Measurements from ENCODE around the gene DCAF16.
"Not testable (repeated sequence)": the region's sequence is repeated elsewhere in the genome, so short reads cannot be mapped to it uniquely, and the experiment has no call there.

The DCAF16 gene

DNA sequence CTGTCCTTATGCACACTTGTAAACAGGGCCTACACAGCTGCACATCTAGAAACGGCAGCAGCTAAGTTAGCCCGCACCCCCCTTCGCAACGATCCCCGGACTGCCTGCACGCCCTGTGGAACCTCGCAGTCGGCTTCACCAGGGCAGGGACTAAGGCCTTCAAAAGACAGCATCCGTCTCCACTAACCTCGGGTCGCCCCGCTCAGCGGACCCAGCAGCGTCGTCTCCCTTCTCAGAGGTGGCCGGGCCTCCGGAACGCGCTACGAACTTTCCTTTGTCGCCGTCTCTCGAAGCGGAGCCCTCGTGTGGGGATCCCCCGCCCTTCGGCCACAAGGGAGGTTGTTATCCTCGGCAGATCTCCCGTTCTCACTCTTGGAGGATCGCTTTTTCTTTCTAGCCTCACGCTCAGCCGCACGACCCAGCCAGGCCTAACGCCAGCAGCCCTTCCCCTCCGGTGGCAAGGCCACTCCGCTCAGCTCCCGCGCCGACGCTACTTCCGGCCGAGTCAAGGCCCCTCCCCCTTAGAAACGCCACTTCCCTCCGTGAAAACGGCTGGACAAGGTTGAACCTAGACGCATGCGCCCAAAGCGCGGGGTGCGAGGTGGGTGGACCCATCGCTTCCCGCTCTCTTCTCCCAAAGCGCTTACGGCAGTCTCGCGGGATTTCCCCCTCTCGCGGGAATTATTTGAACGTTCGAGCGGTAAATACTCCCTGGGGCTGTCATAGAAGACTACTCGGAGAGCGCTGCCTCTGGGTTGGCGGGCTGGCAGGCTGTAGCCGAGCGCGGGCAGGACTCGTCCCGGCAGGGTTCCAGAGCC is at the start of gene DCAF16, which contains the start of gene NCAPG:
DCAF16 (minus strand) TSS at position 498 of the 818 bp plus-strand sequence. CDS start 6,616 bp downstream, outside the sequence.
NCAPG (plus strand) TSS at position 720 of the 818 bp plus-strand sequence. CDS start 99 bp downstream, outside the sequence.
- peak; percentile 96 to 99 (median 99) for DNase-seq (ENCODE audit: low read depth in 4 of 4, low spot score in 1 of 4)

DNA sequence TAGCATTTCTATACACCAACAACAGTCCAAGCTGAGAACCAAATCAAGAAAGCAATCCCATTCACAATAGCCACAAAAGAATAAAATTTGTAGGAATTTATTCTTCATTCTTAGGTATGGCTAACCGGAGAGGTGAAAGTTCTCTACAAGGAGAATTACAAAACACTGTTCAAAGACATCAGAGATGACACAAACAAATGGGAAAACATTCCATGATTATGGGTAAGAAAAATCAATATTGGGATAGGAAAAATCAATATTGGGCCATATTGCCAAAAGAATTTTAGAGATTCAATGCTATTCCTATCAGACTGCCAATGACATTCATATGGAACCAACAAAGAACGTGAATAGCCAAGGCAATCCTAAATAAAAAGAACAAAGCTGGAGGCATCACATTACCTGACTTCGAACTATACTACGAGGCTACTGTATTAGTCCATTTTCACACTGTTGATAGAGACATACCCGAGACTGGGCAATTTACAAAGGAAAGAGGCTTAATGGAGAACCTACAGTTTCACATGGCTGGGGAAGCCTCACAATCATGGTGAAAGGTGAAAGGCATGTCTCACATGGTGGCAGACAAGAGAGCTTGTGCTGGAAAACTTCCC is 49.3 kb upstream of the DCAF16 start:
- DNase-seq (ENCODE audit: low read depth in 4 of 4, low spot score in 1 of 4): no peak

DNA sequence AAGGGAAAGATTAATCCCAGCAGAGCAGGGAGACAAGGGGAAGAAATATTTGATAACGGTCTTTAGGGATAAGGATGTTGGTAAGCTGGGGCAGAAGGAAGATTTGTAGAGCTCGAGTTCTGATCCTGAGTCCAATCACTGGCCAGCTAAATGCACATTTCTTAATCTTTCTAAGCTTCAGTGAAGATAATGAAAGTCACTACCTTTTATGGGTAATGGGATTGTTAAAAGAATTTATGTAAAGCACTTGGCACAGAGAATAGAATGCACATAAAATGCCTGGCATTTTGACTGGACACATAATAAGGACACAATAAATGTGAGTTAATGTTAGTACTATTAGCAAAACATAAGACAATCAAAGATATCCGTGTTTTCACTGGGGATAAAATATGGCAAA is 43.5 kb upstream of the DCAF16 start:
- no peak for DNase-seq (ENCODE audit: low read depth in 4 of 4, low spot score in 1 of 4)

DNA sequence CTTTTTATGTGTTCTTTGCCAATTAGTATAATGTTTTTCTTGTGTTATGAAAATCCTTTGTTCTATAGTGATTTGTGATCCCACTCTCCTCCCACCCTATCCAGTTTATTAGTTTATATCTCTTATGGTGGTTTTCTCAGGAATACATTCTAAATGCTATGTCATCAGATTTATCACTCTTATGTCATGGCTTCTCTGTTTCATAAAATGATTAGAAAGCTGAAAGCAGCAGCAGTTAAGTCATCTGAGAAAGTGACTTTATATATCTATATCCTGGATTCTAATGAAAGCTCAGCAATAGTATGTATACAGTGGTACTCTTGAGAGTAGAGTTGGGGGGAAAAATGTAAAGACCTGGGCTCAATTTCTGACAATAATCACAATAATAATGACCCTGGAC is 41.4 kb upstream of the DCAF16 start:
- no peak for DNase-seq (ENCODE audit: low read depth in 4 of 4, low spot score in 1 of 4)

DNA sequence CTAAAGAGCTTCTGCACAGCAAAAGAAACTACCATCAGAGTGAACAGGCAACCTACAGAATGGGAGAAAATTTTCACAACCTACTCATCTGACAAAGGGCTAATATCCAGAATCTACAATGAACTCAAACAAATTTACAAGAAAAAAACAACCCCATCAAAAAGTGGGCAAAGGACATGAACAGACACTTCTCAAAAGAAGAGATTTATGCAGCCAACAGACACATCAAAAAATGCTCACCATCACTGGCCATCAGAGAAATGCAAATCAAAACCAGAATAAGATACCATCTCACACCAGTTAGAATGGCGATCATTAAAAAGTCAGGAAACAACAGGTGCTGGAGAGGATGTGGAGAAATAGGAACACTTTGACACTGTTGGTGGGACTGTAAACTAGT is 39.7 kb upstream of the DCAF16 start:
- DNase-seq (ENCODE audit: low read depth in 4 of 4, low spot score in 1 of 4): not testable (repeated sequence)

DNA sequence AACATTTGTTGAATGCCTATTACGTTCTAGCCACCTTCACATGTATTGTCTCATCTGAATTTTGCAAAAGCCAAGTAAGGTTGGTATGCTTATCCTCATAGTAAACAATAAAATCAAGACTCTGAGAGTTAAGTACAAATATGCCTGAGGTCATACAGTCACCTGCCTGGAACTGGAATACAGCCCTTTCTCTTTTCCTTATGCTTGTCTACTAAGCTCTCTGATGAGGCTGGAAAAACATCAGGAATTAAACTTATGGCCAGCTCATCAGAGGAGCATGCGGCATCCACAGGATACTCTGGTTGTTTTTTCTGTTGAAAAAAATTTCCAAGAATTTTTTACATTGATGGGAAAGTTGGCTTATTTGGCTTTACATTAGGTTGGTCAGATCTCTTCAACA is 35.7 kb upstream of the DCAF16 start:
- no peak for DNase-seq (ENCODE audit: low read depth in 4 of 4, low spot score in 1 of 4)

DNA sequence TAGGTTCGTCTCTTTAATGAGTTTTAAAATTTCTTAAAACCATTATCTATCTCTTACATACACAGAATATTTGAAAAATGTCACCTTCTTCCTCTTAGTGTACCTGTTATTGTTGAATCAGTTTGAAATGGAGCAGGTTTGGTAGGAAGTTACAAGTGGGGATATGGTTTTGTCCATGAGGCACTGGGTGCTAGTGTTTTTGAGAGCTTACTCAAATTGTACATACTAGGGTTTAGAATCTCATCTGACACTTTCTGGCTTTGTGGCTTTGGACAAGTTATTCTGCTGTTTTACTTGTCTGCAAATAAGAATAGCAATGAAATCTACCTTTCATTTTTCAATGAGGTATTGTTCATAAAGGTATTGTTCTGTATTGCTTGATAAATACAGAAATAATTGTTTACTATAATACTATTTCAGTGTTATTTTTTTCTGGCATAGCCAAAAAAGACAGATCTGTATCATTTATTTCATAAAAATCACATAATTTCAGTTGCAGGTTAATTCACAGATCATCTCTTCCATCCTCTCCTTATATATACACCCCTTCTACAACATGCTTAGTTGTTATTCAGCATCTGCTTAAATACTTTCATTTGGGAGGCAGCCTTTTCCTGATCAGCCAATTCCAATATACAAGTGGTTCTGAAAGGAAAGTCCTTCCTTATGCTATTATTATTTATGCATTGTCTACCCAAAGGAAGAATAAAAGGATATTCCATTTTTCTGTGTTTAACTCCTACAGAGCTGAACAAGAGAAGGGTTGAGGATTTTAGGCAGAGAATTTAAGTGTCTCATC is 13.5 kb upstream of the DCAF16 start:
- DNase-seq (ENCODE audit: low read depth in 4 of 4, low spot score in 1 of 4): no peak

DNA sequence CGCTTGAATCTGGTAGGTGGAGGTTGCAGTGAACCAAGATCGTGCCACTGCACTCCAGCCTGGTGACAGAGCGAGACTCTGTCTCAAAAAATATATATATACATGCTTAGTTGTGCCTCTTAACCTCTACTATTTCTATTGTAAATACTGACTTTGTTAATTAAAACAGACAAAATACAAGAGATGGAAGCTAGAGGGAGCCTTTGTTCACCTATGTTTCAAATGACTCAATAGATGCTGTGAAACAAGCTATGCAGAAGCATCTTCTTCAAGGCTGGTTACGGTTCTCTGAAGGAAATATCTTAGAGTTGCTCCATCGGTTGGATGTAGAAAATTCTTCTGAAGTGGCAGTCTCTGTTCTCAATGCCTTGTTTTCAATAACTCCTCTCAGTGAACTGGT is 6.5 kb upstream of the DCAF16 start:
- no peak for DNase-seq (ENCODE audit: low read depth in 4 of 4, low spot score in 1 of 4)

DNA sequence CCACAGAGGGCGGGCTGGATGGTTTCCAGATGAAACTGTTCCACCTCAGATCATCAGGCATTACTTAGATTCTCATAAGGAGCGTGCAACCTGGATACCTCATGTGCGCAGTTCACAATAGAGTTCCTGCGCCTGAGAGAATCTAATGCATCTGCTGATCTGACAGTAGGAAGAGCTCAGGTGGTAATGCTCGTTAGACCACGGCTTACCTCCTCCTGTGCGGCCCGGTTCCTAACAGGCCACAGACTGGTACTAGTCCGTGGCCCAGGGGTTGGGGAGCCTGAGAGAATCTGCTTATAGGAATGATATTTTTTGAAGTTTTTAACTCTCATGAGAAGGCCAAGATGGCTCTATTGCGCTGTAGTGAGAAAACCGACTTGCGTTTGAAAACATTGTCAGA is 5.6 kb upstream of the DCAF16 start:
- no peak for DNase-seq (ENCODE audit: low read depth in 4 of 4, low spot score in 1 of 4)

DNA sequence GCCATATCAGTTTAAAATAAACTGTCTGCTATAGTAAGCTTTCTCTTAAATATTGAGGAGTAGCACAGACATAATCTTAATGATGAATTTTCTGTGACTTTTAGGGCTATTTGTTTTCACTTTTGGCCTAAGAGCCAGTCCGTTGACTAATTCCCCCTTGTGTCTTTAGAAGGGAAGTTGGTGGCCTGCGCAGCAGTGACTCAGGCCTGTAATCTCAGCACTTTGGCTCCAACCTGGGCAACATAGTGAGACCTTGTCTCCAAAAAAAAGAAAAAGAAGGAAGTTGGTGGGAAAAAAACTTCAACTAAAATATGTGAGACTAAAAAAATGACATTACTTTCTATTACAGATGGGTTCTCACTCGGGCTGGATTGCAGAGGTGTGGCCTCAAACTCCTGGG is 3.6 kb upstream of the DCAF16 start:
- DNase-seq (ENCODE audit: low read depth in 4 of 4, low spot score in 1 of 4): no peak

DNA sequence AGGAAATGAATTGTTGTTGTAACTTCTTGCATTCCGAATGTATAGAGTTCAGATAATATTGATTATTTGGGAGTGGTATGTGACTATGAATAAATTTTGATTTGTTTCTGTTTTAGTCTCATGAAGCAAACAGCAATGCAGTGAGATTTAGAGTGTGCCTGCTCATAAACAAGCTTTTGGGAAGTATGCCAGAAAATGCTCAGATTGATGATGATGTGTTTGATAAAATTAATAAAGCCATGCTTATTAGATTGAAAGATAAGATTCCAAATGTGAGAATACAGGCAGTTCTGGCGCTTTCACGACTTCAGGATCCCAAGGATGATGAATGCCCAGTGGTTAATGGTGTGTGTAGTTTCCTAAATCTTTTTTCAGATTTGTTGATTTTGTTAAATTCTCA is 2.2 kb upstream of the DCAF16 start:
- DNase-seq (ENCODE audit: low read depth in 4 of 4, low spot score in 1 of 4): no peak

DNA sequence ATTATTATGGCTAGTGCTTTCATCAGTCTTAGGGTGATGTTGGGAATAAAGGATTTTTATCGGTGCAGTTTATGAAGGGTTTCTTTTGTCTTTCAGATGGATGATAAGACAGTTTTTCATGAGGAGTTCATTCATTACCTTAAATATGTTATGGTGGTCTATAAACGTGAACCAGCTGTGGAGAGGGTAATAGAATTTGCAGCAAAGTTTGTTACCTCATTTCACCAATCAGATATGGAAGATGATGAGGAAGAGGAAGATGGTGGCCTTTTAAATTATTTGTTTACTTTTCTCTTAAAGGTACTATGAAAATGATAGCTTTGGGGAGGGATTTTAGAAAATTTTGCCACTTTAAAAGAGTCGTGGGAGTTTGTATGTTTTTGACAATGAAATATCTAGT is 1.6 kb upstream of the DCAF16 start:
- DNase-seq (ENCODE audit: low read depth in 4 of 4, low spot score in 1 of 4): no peak

DNA sequence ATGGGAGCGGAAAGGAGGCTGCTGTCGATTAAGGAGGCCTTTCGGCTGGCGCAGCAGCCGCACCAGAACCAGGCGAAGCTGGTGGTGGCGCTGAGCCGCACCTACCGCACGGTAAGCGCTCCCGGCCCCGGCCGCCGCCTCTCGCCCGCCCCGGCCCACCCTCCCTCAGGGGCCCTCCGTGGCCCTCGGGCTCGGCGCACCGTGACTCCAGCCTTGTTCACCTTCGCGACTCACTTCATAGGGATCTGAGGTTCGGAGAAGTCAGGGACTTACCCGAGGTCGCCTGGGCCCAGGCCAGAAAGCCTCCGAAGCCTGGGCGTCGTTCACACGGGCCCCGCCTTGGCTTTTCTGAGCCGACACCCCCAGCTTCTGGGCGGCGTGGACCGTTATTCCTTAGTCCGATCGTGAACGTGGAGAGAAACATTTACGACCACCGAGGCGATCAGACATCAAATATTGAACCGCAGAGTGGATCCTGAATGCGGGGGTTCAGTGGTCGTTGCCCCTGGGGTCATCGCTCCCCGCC is 584 bp upstream of the DCAF16 start:
- peak in 1 of 4 experiments; percentile 6 for DNase-seq (ENCODE audit: low read depth in 4 of 4, low spot score in 1 of 4)

DNA sequence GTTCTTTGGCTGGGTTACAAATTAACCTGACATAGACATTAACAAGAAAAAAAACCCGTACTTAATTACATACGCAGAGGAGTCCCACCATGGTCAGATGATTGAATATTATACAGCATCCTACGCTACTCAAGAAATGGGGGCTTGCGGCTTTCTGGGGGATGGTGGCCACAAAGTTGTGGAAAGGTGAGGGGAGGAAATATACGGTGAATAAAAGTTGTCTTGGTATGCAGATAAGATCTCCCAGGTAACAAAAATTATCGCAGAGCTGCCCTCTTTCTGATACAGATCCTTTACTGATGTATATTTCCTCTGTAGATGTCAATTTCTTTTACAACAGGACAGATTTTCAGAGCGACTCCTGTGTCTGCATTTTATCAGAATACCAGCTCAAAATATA is 890 bp downstream of the DCAF16 start:
- DNase-seq (ENCODE audit: low read depth in 4 of 4, low spot score in 1 of 4): no peak

DNA sequence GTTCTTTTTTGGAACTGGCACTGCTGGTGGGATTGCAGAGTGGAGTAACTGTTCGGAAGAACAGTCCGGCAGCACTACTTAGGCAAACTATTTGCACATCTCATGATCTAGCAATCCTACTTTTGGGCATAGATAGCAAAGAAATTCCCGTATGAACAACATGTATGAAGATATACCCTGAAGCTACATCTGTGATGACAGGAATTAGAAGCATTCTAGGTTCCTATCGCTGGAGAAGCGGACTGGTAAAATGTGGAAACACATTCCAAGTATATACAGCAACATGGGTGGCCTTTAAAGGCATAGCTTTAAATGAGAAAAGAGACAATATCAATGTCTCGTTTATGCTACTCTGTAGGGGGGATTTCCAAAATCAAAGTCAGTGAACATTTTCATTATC is 3.1 kb downstream of the DCAF16 start:
- no peak for DNase-seq (ENCODE audit: low read depth in 4 of 4, low spot score in 1 of 4)

DNA sequence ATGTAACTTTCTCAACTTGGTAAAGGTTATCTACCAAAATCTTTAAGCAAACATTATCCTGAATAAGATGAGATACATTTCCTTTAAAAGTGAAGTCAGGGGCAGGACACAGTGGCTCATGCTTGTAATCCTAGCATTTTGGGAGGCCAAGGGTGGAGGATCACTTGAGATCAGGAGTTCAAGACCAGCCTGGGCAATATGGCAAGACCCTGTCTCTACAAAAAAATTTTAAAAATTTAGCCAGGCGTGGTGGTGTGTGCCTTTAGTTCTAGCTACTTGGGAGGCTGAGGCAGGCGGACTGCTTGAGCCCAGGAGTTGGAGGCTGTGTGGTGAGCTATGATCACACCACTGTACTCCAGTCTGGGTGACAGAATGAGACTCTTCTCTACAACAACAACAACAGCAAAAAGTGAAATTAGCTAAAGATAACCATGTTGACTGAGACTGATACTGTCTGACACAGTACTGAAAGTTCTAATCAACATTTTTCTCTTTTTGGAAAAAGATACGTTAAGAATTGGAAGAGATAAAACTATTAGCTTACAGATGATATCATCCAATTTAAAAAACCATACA is 4.9 kb downstream of the DCAF16 start:
- no peak for DNase-seq (ENCODE audit: low read depth in 4 of 4, low spot score in 1 of 4)

DNA sequence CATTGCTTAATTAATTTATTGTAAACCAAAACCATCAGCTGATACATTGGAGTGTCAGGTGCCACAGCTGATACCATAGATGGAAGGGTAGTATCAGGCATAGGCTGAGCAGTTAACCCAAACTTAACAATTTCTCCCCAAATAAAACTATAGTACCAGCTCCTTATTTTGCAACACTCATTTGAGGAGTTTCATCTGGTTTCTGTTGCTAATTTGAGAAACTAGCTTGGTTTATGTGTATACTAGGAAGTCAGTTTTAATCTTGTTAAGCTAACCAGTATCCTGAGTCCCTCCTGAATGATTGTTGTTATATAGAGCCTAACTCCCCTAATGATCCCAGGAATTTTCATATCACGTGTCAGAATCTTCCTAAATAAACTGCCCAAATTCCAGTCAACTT is 12.7 kb downstream of the DCAF16 start:
- DNase-seq (ENCODE audit: low read depth in 4 of 4, low spot score in 1 of 4): no peak

DNA sequence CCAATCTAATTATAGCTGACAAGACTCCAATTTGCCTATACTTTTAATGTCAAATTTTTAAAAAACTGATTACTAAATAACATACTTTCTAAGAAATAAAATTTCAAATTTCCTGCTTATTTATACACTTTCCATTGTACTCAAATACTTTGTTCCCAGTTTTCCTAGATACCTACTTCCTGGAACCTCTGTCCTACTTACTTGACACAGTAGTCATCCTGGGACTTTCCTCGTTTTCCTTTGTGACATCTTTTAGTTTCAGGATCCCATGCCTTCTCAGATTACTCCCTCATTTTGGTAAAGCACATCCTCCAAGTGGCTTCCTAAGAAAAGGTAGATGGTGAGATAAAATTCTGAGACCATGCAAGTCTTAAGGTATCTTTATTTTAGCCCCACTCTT is 15.8 kb downstream of the DCAF16 start:
- no peak for DNase-seq (ENCODE audit: low read depth in 4 of 4, low spot score in 1 of 4)

DNA sequence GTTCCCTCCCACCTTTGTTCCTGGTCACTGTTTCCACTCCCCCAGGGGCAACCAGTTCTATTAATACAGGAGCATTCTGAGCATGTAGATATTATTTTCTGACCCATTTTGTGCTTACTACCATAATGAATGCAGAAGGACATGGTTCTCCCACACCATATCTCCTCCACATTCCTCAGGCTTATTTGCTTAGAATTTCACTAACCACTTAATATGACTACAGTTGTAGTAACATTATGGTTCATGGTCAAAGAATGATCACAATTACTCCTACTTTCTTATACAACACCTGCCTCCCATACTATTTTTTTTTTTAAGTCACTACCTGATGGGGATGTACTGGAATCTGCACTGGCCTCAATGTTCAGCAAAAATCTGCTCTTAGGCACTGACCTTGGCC is 21.6 kb downstream of the DCAF16 start:
- DNase-seq (ENCODE audit: low read depth in 4 of 4, low spot score in 1 of 4): no peak

DNA sequence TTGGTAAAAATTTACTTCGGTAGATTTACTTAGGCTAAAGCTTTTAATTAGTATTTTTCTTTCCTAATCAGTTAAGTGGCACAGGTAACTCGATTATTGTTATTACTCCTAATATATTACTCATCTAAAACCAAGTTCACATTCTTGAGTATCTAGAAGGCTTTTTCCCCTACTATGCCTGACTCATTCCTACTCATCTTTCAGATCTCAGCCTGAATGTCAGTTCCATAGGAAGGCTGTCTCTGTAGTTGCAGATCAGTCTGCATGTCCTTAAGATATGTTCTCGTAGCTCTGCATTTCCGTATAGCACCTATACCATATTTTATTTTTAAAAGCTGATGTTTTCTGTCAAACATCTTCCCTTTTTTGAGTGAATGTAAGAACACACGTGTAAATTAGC is 23.2 kb downstream of the DCAF16 start:
- no peak for DNase-seq (ENCODE audit: low read depth in 4 of 4, low spot score in 1 of 4)

DNA sequence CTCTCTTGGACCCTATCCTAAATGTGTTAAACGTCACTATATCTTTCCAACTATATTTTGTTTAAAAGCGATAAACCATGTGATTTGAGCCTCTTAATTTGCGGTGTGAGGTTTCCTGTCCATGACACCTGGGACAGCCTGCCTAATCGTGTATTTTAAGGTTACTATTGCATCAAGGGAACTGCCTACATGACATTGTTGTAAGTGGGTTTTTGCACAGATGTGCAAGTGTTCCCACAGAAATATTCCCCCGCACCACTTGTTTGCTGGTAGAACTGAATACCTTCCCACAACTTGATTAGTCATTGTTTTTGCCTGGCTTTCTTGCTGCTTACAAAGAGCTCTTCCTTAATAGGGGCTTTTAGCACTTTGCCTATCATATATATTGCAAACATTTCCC is 24.0 kb downstream of the DCAF16 start:
- no peak for DNase-seq (ENCODE audit: low read depth in 4 of 4, low spot score in 1 of 4)

Data from stimulated activated CD4-positive, alpha-beta T cell treated with anti-CD3 and anti-CD28 coated beads, Interleukin-1b, Interleukin-23, amount 100 ng/mL, for 24 hours (primary cell).